GM12891 (cell line): Measurements from ENCODE around the gene TLCD5. TPM values are rescaled to one million over a fixed set of nuclear protein-coding genes. Genes with fewer than 3 reads are reported as not detected.

Experiments used
- DNase-seq: peaks from one replicate; pipeline ENCODE4 v3.0.0; 2011; ENCODE audit warnings: low spot score; ENCODE audit not compliant: insufficient read length
- FAIRE-seq: peaks from 2 replicates; lab custom pipeline; 2011; peaks lifted over from hg19 to GRCh38; lab: Jason Lieb, UNC
- PAX5 ChIP-seq: IDR thresholded peaks from 2 replicates; pipeline ENCODE4 v1.6.1; 2011; ENCODE audit warnings: low read length, moderate library complexity, mild to moderate bottlenecking; ENCODE audit not compliant: insufficient read depth, severe bottlenecking
- POLR2A ChIP-seq: IDR thresholded peaks from 2 replicates; pipeline ENCODE4 v1.6.1; 2011; ENCODE audit warnings: low read depth, low read length, control low read depth
- POLR2AphosphoS5 ChIP-seq: IDR thresholded peaks from 2 replicates; pipeline ENCODE4 v1.6.1; 2011; ENCODE audit warnings: low read depth, low read length, control low read depth
- POU2F2 ChIP-seq: IDR thresholded peaks from 2 replicates; pipeline ENCODE4 v1.6.1; 2011; ENCODE audit warnings: low read depth, mild to moderate bottlenecking, control low read depth, low read length, moderate library complexity
- SPI1 ChIP-seq: IDR thresholded peaks from 2 replicates; pipeline ENCODE4 v1.6.1; 2011; ENCODE audit warnings: low read depth, low read length, control low read depth
- TAF1 ChIP-seq: IDR thresholded peaks from 2 replicates; pipeline ENCODE4 v1.6.1; 2011; ENCODE audit warnings: low read depth, low read length, control low read depth
- polyA plus RNA-seq: library from polyadenylated mRNA; unstranded; fragments of >200 nt; gene quantifications from one replicate; pipeline ENCODE4 v1.2.1, GENCODE V29; 2012; ENCODE audit warnings: low read depth, missing spikeins, inconsistent platforms; ENCODE audit not compliant: missing spikeins

TLCD5 gene
- 2.6 TPM for polyA plus RNA-seq

DNA sequence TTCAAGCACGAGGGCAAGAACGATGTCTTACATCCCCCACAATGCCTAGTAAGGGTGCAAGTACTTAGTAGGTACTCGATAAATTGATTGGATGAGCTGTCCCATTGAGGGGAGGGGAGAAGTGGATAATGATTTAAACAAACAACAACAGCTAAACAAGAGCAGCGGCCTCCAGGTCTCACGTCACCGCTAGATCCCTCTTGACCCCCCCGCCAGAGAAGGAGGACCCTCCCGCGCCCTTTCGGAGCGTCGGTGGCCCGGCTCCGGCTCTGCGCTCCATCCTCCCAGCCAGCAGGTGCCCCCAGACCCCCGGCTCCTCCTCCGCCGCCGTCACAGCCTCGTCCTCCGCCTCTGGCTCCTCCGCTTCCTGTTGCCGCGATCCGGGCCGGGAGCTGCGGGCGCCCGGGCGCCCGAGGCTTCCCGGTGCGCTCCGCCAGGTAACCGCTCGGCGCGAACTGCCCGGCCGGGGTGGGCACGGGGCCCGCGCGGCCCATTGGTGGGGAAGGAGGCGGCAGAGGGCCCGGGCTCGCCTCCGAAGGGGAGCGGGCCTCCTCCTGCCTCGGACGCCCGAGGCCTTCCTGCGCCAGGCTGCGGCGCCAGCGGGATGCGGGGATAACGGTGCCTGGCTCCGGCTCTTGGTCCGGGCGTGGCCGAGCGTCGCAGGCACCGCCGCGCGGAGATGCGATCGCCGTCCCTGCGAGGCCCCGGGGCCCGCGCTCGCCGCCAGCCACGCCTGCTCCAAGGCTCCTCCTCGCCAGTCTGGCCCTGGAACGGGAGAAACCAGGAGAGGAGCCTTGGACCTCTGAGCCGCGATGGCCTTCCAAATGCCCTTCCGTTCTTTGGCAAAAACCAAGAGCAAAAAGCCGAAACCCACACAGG is at the start of gene TLCD5:
Gene TLCD5 (plus strand): TSS at position 368 of the 879 bp plus-strand sequence. CDS start 2,143 bp downstream, outside the sequence.
- peak; percentile 81 for FAIRE-seq
- peak; percentile 52 for DNase-seq
- no peak; the same call in 1 of the 2 replicates for TF ChIP-seq TAF1
- no peak for TF ChIP-seq SPI1
- no peak for TF ChIP-seq POU2F2
- no peak for TF ChIP-seq POLR2A
- TF ChIP-seq POLR2AphosphoS5, result no peak
- TF ChIP-seq PAX5, result no peak

DNA sequence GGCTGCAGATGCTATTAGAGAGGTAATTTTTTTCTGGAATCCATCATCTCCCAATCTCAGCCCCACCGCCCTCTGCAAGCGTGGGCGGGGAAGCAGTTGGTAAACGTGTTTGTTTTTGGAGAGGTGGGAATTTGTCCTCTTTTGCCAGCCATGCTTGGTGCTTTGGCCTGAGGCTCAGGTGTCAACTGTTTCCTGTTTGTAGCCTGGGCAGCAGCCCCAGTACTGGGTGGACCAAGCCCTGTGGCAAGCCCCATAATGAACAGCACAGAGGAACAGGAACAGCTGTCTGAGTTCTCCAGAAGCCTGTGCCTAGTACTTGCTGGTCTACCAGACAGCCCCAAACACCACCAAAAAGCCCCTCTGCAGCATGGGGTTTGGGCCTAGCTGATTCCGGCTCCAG is 45.6 kb upstream of the TLCD5 start:
- FAIRE-seq (no peak), DNase-seq (no peak)
- TF ChIP-seq POLR2A (no peak), POU2F2 (no peak), POLR2AphosphoS5 (no peak), SPI1 (no peak), PAX5 (no peak), TAF1 (no peak)

DNA sequence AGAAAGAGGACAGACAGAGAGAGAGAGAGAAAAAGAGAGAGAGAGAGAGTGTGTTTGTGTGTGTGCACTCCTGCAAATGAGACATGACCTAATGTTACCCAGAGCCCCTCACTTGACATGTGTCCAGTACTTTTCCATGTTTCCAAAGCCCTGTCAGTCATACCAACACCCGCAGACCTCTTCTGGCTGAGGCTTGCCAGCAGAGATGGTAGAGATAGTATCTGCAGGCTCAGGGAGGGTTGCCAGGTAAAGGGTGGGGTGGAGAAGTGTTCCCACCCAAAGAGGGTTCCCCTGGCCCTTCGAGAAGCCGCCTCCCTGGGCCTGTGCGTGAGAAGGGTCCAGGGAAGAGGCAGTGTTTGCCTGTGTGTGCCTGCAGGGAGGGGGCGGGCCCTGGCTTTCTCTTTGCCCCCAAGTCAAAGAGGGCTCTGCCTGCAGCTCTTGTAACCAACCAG is 44.5 kb upstream of the TLCD5 start:
- TF ChIP-seq POLR2AphosphoS5 (no peak), SPI1 (no peak), POU2F2 (no peak), PAX5 (no peak), TAF1 (no peak), POLR2A (no peak)
- FAIRE-seq (no peak), DNase-seq (no peak)

DNA sequence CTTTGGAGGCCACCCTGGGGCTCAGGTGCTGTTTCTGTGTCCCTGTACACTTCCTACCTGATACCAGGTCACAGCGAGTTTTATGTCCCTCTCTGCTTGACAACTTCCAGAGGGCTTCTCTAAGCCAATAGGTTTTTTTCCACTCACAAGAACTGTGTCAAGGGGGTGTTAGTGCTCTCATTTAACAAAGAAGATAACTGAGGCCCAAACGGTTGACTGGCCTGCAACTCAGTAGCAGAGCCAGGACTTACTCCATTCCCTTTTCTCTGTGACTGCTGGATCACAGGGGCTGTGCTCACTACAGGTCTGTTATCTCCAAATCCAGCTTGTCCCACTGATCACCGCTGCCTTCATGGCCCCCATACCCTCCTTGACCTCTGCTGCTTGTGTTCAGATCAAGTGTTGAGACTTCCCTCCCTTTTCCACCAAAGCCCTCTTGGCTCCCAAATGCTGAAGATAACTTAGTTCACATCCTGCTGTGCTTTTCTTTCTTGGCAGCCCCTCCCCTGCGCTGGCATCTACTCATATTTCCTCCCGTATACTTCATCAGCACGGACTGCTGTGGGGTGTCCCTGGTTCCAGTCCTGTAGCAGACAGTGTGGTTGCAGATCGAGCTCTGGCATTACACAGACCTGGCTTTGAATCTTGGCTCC is 43.8 kb upstream of the TLCD5 start:
- FAIRE-seq (no peak), DNase-seq (no peak)
- TF ChIP-seq SPI1, result no peak
- no peak for TF ChIP-seq TAF1
- no peak for TF ChIP-seq POU2F2
- no peak for TF ChIP-seq POLR2AphosphoS5
- no peak for TF ChIP-seq PAX5
- TF ChIP-seq POLR2A, result no peak

DNA sequence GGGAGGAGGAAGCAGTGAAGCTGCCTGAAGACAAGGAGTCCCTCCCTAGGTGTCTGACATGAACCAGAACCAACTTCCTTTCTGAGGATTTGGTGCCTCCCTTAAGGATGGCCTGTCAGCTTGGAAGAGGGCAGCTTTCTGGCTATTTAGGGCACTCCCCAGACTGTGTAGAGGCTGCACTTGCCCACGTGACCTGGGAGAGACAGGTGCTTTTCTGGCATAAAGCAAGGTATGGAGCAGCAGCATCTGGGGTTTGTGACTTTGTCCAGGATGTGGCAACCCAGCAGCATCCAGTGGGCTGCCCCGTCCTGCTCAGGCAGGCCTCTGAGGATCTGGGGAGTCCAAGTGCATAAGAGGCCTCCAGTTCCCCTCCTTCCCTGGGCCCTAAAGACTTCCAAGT is 42.0 kb upstream of the TLCD5 start:
- DNase-seq (no peak), FAIRE-seq (no peak)
- no peak for TF ChIP-seq PAX5
- no peak for TF ChIP-seq POU2F2
- no peak for TF ChIP-seq TAF1
- no peak for TF ChIP-seq POLR2AphosphoS5
- no peak for TF ChIP-seq SPI1
- no peak for TF ChIP-seq POLR2A

DNA sequence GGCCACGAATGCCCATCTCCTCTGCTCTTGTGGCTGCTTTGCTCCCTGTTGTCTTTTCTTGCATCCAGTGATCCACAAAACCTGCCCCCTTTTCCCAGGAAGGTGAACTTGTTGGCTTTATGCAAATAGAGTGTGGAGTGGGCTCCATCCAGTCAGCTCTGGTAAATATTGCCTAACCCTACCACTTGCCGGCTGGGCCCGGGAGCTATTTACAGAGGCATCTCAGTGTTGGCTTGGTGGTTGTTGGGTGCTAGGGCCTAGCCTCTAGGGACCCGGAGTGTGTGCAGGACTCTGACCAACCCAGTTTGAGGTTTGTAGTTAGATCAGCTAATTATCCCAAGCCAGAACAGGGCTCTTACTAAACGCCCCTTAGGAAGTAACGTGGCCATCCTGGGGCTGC is 40.8 kb upstream of the TLCD5 start:
- TF ChIP-seq TAF1 (no peak), POU2F2 (no peak), POLR2AphosphoS5 (no peak), SPI1 (no peak), POLR2A (no peak), PAX5 (no peak)
- FAIRE-seq (no peak), DNase-seq (no peak)

- DNase-seq (no peak), FAIRE-seq (no peak)
- no peak for TF ChIP-seq SPI1
- TF ChIP-seq POLR2AphosphoS5, result no peak
- TF ChIP-seq TAF1, result no peak
- no peak for TF ChIP-seq POLR2A
- no peak for TF ChIP-seq POU2F2
- TF ChIP-seq PAX5, result no peak
These were observed 39.8 kb upstream of the TLCD5 start for GRCh38 chr11:120285256-120285655.

- no peak for TF ChIP-seq POU2F2
- no peak for TF ChIP-seq SPI1
- no peak for TF ChIP-seq TAF1
- no peak for TF ChIP-seq POLR2AphosphoS5
- no peak for TF ChIP-seq PAX5
- TF ChIP-seq POLR2A, result no peak
- no peak for FAIRE-seq
- no peak for DNase-seq
These were observed 37.1 kb upstream of the TLCD5 start for GRCh38 chr11:120288021-120288420.

- FAIRE-seq (no peak), DNase-seq (no peak)
- TF ChIP-seq POLR2A (no peak), SPI1 (no peak), TAF1 (no peak), POU2F2 (no peak), POLR2AphosphoS5 (no peak)
These were observed 35.7 kb upstream of the TLCD5 start for GRCh38 chr11:120289426-120289825.
